Prostate gland (tissue), 2 donors: ENCODE measurements around the gene CREB5. TPM values are rescaled to one million over a fixed set of nuclear protein-coding genes. Genes with fewer than 3 reads are reported as not detected.

Experiments used
- DNase-seq: peaks from one replicate; pipeline ENCODE4 v3.0.0-alpha.2; 2019; ENCODE audit warnings: low spot score
- H3K27ac ChIP-seq, 2 donors: fragments of 200-600 bp; sonication (generic); 2 replicates each; pipeline ENCODE4 v1.5.1; 2017 to 2019
- H3K27me3 ChIP-seq: fragments of 200-600 bp; sonication (generic); replicated peaks from 2 replicates; pipeline ENCODE4 v1.5.1; 2019; ENCODE audit not compliant: insufficient read depth
- H3K36me3 ChIP-seq, 2 donors: fragments of 200-600 bp; sonication (generic); 1 replicate in 1 of 2; 2 replicates in 1 of 2; pipeline versions ENCODE4 v1.5.1 to v1.8.1; 2017 to 2019
- H3K4me1 ChIP-seq: fragments of 200-600 bp; sonication (generic); replicated peaks from 2 replicates; pipeline ENCODE4 v1.5.1; 2019
- H3K4me3 ChIP-seq, 2 donors: fragments of 200-600 bp; sonication (generic); 2 replicates each; pipeline ENCODE4 v1.5.1; 2017 to 2019
- H3K9me3 ChIP-seq: fragments of 200-600 bp; sonication (generic); 2 replicates; pipeline ENCODE4 v1.5.1; 2017
- CTCF ChIP-seq, 4 experiments: fragments of 200-600 bp in 2 of 4; fragments of 450-650 bp in 2 of 4; sonication (generic) in 2 of 4; IDR thresholded peaks; 1 replicate in 3 of 4; 2 replicates in 1 of 4; pipeline ENCODE4 v1.5.1; 2016 to 2019; ENCODE audit warnings: antibody characterized with exemption in 4 of 4, mild to moderate bottlenecking in 2 of 4, moderate library complexity in 2 of 4
- POLR2A ChIP-seq: fragments of 450-650 bp; IDR thresholded peaks from one replicate; pipeline ENCODE4 v1.6.1; 2016; ENCODE audit warnings: antibody characterized with exemption, mild to moderate bottlenecking
- POLR2AphosphoS5 ChIP-seq: sonication (generic); formaldehyde crosslinking; IDR thresholded peaks from one replicate; pipeline ENCODE4 v1.6.1; 2017; ENCODE audit warnings: antibody characterized with exemption
- WGBS: methylation state at CpG from one replicate; pipeline ENCODE4 v1.1.5; 2018; 5-methylcytosine and 5-hydroxymethylcytosine counted together
- intact Hi-C: fragments of 100-400 bp; cut with DNase I; formaldehyde crosslinking; loops from one replicate; pipeline ENCODE4 v1.14.2; 2022
- total RNA-seq, 2 donors: library from RNA; depleted of rRNA; stranded (reverse); fragments of >200 nt; gene quantifications; one replicate each; pipeline ENCODE4 v1.1.0, GENCODE V29; 2016

The CREB5 gene
- total RNA-seq, 2 donors from 2014 or later: 0.46 to 3.4 TPM

- no peaks in the 10 kb centered on the region for H3K9me3 ChIP-seq
- WGBS: 23% methylated on average over 1 of the region's 1 CpG
- no peak overlapping the region for H3K27ac ChIP-seq
- H3K4me3 ChIP-seq: no peak overlapping the region
- intact Hi-C loops: loop anchor here (5.0 to 10.0 kb wide), 3 partner anchors 173 to 561 kb away; no protein-coding TSS in a partner anchor
- no peaks in the 10 kb centered on the region for H3K36me3 ChIP-seq
- H3K4me1 ChIP-seq: no peaks in the 10 kb centered on the region
- DNase-seq: no peak
- no peak for TF ChIP-seq POLR2A
- TF ChIP-seq POLR2AphosphoS5: no peak
- no peak for TF ChIP-seq CTCF (IDR thresholded peaks at IDR 0.05)
- no peaks in the 10 kb centered on the region for H3K27me3 ChIP-seq
Measured at GRCh38 chr7:28858206-28858605, 445.9 kb downstream of the CREB5 start.

GRCh38 chr7:28858895-28859294, 446.6 kb downstream of the CREB5 start:
- Histone ChIP-seq H3K4me1 (no peaks in the 10 kb centered on the region), H3K9me3 (no peaks in the 10 kb centered on the region), H3K27me3 (no peaks in the 10 kb centered on the region), H3K4me3 (no peak overlapping the region), H3K27ac (no peak overlapping the region), H3K36me3 (no peaks in the 10 kb centered on the region)
- TF ChIP-seq CTCF (IDR thresholded peaks at IDR 0.05): no peak
- no peak for TF ChIP-seq POLR2A
- TF ChIP-seq POLR2AphosphoS5: no peak
- DNase-seq: no peak
- intact Hi-C loops: loop anchor here (5.0 to 10.0 kb wide), 3 partner anchors 174 to 562 kb away; no protein-coding TSS in a partner anchor
- 95% methylated on average over 6 of the region's 6 CpGs for WGBS

GRCh38 chr7:28861825-28862224, 449.5 kb downstream of the CREB5 start:
- H3K36me3 ChIP-seq: no peaks in the 10 kb centered on the region
- WGBS: 92% methylated on average over 4 of the region's 4 CpGs
- H3K27me3 ChIP-seq: no peaks in the 10 kb centered on the region
- no peak for DNase-seq
- intact Hi-C loops: no loop called here
- no peak overlapping the region for H3K4me3 ChIP-seq
- no peaks in the 10 kb centered on the region for H3K9me3 ChIP-seq
- H3K4me1 ChIP-seq: no peaks in the 10 kb centered on the region
- no peak for TF ChIP-seq POLR2AphosphoS5
- no peak for TF ChIP-seq POLR2A
- no peak for TF ChIP-seq CTCF (IDR thresholded peaks at IDR 0.05)
- no peak overlapping the region for H3K27ac ChIP-seq

- TF ChIP-seq POLR2A: no peak
- TF ChIP-seq CTCF (IDR thresholded peaks at IDR 0.05): no peak
- TF ChIP-seq POLR2AphosphoS5: no peak
Measured at GRCh38 chr7:28862595-28863272, 450.4 kb downstream of the CREB5 start.

GRCh38 chr7:28865601-28866144, 453.4 kb downstream of the CREB5 start:
- no peak for TF ChIP-seq POLR2AphosphoS5
- TF ChIP-seq POLR2A: no peak
- TF ChIP-seq CTCF (IDR thresholded peaks at IDR 0.05): no peak
- H3K4me3 ChIP-seq: no peak overlapping the region
- H3K4me1 ChIP-seq: no peaks in the 10 kb centered on the region
- no peak overlapping the region for H3K27ac ChIP-seq
- no peaks in the 10 kb centered on the region for H3K9me3 ChIP-seq
- DNase-seq: no peak
- H3K36me3 ChIP-seq: no peaks in the 10 kb centered on the region
- 28% methylated on average over 6 of the region's 6 CpGs for WGBS
- H3K27me3 ChIP-seq: no peaks in the 10 kb centered on the region
- intact Hi-C loops: no loop called here

More at GRCh38 chr7:28862595-28863272, 450.4 kb downstream of the CREB5 start:
- intact Hi-C loops: no loop called here
- no peak for DNase-seq
- Histone ChIP-seq H3K27me3 (no peaks in the 10 kb centered on the region), H3K36me3 (no peaks in the 10 kb centered on the region), H3K9me3 (no peaks in the 10 kb centered on the region), H3K4me3 (no peak overlapping the region), H3K4me1 (no peaks in the 10 kb centered on the region), H3K27ac (no peak overlapping the region)
- 88% methylated on average over 9 of the region's 9 CpGs for WGBS
